Right lobe of liver (tissue), 6 donors: Measurements from ENCODE around the gene RALGAPB. TPM values are rescaled to one million over a fixed set of nuclear protein-coding genes. Genes with fewer than 3 reads are reported as not detected.

Experiments
- ATAC-seq, 4 donors: fragments of 200-7000 bp; cut with Tn5 transposase; one replicate each; pipeline ENCODE4 v1.9.1; 2020; ENCODE audit warnings: mild to moderate bottlenecking in 4 of 4, moderate library complexity in 4 of 4
- DNase-seq, 3 donors: peaks; one replicate each; pipeline ENCODE4 v3.0.0-alpha.2; 2020
- H3K27ac ChIP-seq, 3 donors: fragments of 200-600 bp; one replicate each; pipeline ENCODE4 v1.8.0; 2022
- H3K27me3 ChIP-seq, 2 donors: fragments of 200-600 bp; one replicate each; pipeline ENCODE4 v1.8.0; 2022
- H3K36me3 ChIP-seq, 4 donors: fragments of 200-600 bp; sonication (generic) in 1 of 4; one replicate each; pipeline versions ENCODE4 v1.5.1 to v1.8.0; 2017 to 2022; ENCODE audit warnings: control low read depth in 1 of 4
- H3K4me1 ChIP-seq, 4 donors: fragments of 200-600 bp; sonication (generic) in 1 of 4; one replicate each; pipeline versions ENCODE4 v1.5.1 to v1.8.0; 2017 to 2022; ENCODE audit warnings: control low read depth in 1 of 4
- H3K4me3 ChIP-seq, 3 donors: fragments of 200-600 bp; one replicate each; pipeline ENCODE4 v1.8.0; 2022
- H3K9me3 ChIP-seq, 4 donors: fragments of 200-600 bp; sonication (generic) in 1 of 4; one replicate each; pipeline versions ENCODE4 v1.5.1 to v1.8.0; 2017 to 2022; ENCODE audit warnings: control low read depth in 1 of 4
- POLR2A ChIP-seq: fragments of 450-650 bp; IDR thresholded peaks from one replicate; pipeline ENCODE4 v1.6.1; 2017; ENCODE audit warnings: antibody characterized with exemption, mild to moderate bottlenecking
- WGBS: methylation state at CpG from one replicate; pipeline ENCODE4 v1.1.6; 2018; ENCODE audit warnings: low coverage, low lambda C conversion rate; ENCODE audit not compliant: insufficient coverage; ENCODE audit errors: missing lambda C conversion rate; 5-methylcytosine and 5-hydroxymethylcytosine counted together
- intact Hi-C, 2 donors: fragments of 100-400 bp; cut with DNase I; formaldehyde crosslinking; loops; one replicate each; pipeline versions ENCODE4 v1.11.2 to v1.14.1; 2022
- total RNA-seq, 6 experiments: library from RNA; depleted of rRNA in 2 of 6; stranded (reverse); fragments of >200 nt in 2 of 6; fragmentation: NEBNext Ultra II Directional in 3 of 6; extraction: Animal tissue kit (Norgen Biotek cat#: 25700) in 3 of 6; gene quantifications; one replicate each; pipeline versions ENCODE4 v1.1.0 to v1.2.4, GENCODE V29; 2016 to 2023
- TF ChIP-seq, protein P1 (sequence below), 4 donors: fragments of 200-600 bp in 3 of 4; fragments of 450-650 bp in 1 of 4; IDR thresholded peaks; one replicate each; pipeline versions ENCODE4 v1.5.1 to v1.8.0; 2016 to 2022; ENCODE audit warnings: antibody characterized with exemption in 4 of 4, mild to moderate bottlenecking in 2 of 4
- donor health status: DM: no; HTN: yes; CAD: no.
- donor health status: DM: no; HTN: no; CAD: no.
- donor health status: DM: no; HTN: no; CAD: no.
- donor health status: DM: no; HTN: yes; CAD: no.
- donor health status: DM: no; HTN: yes; CAD: no.

RALGAPB gene
- total RNA-seq, 6 experiments from 2014 or later, result 9.7 to 16.0 (median 12.9) TPM

DNA sequence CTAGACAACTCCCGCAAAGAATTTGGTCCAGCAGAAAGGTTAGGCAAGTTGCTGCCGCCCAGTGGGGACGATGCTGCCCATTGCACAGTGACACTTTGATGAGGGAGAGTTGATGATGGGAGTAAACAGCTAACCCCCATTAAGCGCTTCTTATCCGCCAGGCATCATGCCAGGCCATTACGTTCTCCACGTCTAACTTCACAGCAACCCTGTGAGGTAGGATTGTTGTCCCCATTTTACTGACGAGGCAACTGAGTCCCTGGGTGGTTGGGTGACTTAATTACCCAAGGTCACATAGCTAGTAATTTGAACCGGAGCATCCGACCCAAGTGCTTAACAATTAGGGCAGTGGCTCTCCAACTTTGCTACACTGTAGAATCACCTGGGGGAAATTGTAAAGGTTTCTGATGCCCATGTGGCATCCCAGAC lies 738 bp downstream of the RALGAPB start:
- peak overlapping the region; percentile 77 to 87 (median 82) for H3K4me3 ChIP-seq
- no peaks in the 10 kb centered on the region for H3K27me3 ChIP-seq
- intact Hi-C loops, result no loop called here
- no peaks in the 10 kb centered on the region for H3K9me3 ChIP-seq
- H3K4me1 ChIP-seq, result peaks cover 0 to 10% (median 3%) of the 10 kb centered on the region in 4 donors
- TF ChIP-seq, protein P1, sequence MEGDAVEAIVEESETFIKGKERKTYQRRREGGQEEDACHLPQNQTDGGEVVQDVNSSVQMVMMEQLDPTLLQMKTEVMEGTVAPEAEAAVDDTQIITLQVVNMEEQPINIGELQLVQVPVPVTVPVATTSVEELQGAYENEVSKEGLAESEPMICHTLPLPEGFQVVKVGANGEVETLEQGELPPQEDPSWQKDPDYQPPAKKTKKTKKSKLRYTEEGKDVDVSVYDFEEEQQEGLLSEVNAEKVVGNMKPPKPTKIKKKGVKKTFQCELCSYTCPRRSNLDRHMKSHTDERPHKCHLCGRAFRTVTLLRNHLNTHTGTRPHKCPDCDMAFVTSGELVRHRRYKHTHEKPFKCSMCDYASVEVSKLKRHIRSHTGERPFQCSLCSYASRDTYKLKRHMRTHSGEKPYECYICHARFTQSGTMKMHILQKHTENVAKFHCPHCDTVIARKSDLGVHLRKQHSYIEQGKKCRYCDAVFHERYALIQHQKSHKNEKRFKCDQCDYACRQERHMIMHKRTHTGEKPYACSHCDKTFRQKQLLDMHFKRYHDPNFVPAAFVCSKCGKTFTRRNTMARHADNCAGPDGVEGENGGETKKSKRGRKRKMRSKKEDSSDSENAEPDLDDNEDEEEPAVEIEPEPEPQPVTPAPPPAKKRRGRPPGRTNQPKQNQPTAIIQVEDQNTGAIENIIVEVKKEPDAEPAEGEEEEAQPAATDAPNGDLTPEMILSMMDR (IDR thresholded peaks at IDR 0.05), result peak in 1 of 4 donors; percentile 12
- TF ChIP-seq POLR2A, result no peak
- 9% methylated on average over 9 of the region's 10 CpGs for WGBS
- DNase-seq, result no peak
- ATAC-seq, result peak in 1 of 4 donors; percentile 6
- H3K27ac ChIP-seq, result peak overlapping the region in 2 of 3 donors; percentile 73 to 86
- H3K36me3 ChIP-seq, result no peaks in the 10 kb centered on the region

DNA sequence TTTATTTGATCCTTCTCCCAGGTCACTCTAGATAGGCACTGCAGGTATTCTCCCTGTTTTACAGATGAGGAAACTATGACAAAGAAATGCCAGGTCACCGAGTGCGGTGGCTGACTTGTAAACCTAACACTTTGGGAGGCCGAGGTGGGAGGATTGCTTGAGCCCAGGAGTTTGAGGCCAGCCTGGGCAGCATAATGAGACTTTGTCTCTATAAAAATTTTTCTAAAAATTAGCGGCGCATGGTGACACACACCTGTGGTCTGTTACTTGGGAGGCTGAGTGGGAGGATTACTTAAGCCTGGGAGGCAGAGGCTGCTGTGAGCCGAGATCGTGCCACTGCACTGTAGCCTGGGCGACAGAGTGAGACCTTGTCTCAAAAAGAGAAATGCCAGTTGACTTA lies 5.1 kb downstream of the RALGAPB start:
- 100% methylated on average over 3 of the region's 8 CpGs for WGBS
- DNase-seq (no peak), ATAC-seq (no peak)
- TF ChIP-seq, protein P1 (IDR thresholded peaks at IDR 0.05), result no peak
- TF ChIP-seq POLR2A, result no peak
- H3K27me3 ChIP-seq, result no peaks in the 10 kb centered on the region
- H3K36me3 ChIP-seq, result no peaks in the 10 kb centered on the region
- intact Hi-C loops, result no loop called here
- H3K4me1 ChIP-seq, result peaks cover 0 to 10% (median 3%) of the 10 kb centered on the region in 4 donors
- H3K27ac ChIP-seq, result no peak overlapping the region
- no peak overlapping the region for H3K4me3 ChIP-seq
- no peaks in the 10 kb centered on the region for H3K9me3 ChIP-seq

DNA sequence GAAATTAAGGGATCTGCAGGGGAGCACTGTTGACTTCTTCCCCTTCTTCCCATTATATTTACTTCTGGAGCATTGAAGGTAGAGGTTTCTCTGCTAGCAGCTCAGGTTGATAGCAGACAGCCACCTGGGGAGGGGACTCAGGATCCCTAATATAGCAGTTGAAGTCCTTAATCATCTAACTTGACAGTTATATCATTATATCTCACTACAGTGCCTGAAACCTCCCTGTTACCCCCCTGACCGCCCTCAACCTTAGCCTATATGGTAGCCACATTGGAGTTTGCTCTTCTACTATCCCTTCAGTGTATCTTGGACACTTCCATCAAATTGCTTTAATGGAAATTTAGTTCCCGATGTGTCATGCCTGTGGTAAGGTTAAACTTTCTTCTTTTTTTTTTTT lies 7.0 kb downstream of the RALGAPB start:
- no peak overlapping the region for H3K27ac ChIP-seq
- WGBS, result 100% methylated on average over 2 of the region's 2 CpGs
- H3K27me3 ChIP-seq, result no peaks in the 10 kb centered on the region
- TF ChIP-seq, protein P1 (IDR thresholded peaks at IDR 0.05), result no peak
- no peak for TF ChIP-seq POLR2A
- ATAC-seq, result no peak
- no peaks in the 10 kb centered on the region for H3K4me1 ChIP-seq
- no peak for DNase-seq
- H3K36me3 ChIP-seq, result no peaks in the 10 kb centered on the region
- H3K4me3 ChIP-seq, result no peak overlapping the region
- no peaks in the 10 kb centered on the region for H3K9me3 ChIP-seq
- intact Hi-C loops, result no loop called here

DNA sequence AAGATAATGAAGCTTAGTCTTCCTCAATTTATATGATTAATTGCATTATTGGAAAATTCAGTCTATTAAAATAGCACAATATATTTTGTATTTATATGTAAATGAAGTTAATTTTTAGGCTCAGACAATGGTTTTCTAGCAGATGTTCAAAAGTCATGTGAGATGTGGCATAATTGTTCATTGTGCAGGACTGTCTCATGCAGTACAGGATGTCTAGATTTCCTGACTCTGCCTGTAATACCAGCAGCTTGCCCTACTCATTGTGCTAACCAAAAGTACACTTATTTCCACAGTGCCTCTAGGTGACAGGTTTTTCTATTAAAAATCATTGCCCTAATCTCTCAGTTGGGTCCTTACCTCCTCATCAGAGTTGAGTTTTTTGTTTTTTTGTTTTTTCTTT lies 12.4 kb downstream of the RALGAPB start:
- no peak for TF ChIP-seq POLR2A
- TF ChIP-seq, protein P1 (IDR thresholded peaks at IDR 0.05), result no peak
- no peak for DNase-seq
- no peaks in the 10 kb centered on the region for H3K27me3 ChIP-seq
- intact Hi-C loops, result no loop called here
- no peak overlapping the region for H3K4me3 ChIP-seq
- ATAC-seq, result no peak
- H3K4me1 ChIP-seq, result no peaks in the 10 kb centered on the region
- no peaks in the 10 kb centered on the region for H3K9me3 ChIP-seq
- H3K36me3 ChIP-seq, result peaks cover 0 to 14% (median 0%) of the 10 kb centered on the region in 4 donors
- no peak overlapping the region for H3K27ac ChIP-seq

DNA sequence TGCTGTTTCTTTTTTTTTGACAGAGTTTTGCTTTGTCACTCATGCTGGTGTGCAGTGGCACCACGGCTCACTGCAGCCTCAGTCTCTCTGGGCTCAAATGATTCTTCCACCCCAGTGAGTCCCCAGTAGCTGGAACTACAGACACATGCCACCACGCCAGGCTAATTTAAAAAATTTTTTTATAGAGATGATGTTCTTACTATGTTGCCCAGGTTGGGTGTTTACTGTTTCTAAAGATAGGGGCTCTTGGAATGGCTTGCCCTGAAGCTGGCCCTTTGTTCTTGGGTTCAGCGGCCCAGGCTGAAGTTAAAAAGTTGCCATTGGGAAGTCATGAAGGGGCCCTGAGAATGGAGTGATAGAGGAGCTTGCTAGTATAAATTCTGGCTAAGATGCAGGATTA lies 16.5 kb downstream of the RALGAPB start:
- Histone ChIP-seq H3K9me3 (no peaks in the 10 kb centered on the region), H3K27ac (no peak overlapping the region), H3K27me3 (no peaks in the 10 kb centered on the region), H3K4me1 (no peaks in the 10 kb centered on the region), H3K36me3 (peaks cover 0 to 45% (median 9%) of the 10 kb centered on the region in 4 donors), H3K4me3 (no peak overlapping the region)
- no peak for DNase-seq
- ATAC-seq, result no peak
- WGBS, result 86% methylated on average over 1 of the region's 3 CpGs
- intact Hi-C loops, result no loop called here
- TF ChIP-seq POLR2A, result no peak
- TF ChIP-seq, protein P1 (IDR thresholded peaks at IDR 0.05), result no peak
